Activated CD8-positive, alpha-beta memory T cell treated with anti-CD3 and anti-CD28 coated beads, Interleukin-2, amount 10 ng/mL, durations not matched to agents 7 days and 5 days (primary cell): Measurements from ENCODE around the gene TBX4. TPM values are rescaled to one million over a fixed set of nuclear protein-coding genes. Genes with fewer than 3 reads are reported as not detected.

Source experiments
- ATAC-seq: fragments of 150-1000 bp; cut with Tn5 transposase; one replicate; pipeline ENCODE4 v1.10.0; 2021; ENCODE audit warnings: moderate library complexity
- CTCF ChIA-PET: fragments of 350-600 bp; sonication (Branson Sonifier 250); formaldehyde crosslinking; loops from one replicate; lab custom pipeline; 2021; ENCODE audit warnings: antibody characterized with exemption; lab: Charles Lee
- DNase-seq: peaks from one replicate; pipeline ENCODE4 v3.0.0-alpha.2; 2020
- H3K27ac Mint-ChIP-seq: one replicate; pipeline ENCODE4 v1.8.0; 2021; ENCODE audit warnings: mild to moderate bottlenecking, mixed read lengths
- H3K27me3 Mint-ChIP-seq: one replicate; pipeline ENCODE4 v1.8.0; 2021; ENCODE audit warnings: mixed read lengths
- H3K36me3 Mint-ChIP-seq: one replicate; pipeline ENCODE4 v1.8.0; 2021; ENCODE audit warnings: mild to moderate bottlenecking, mixed read lengths
- H3K4me1 Mint-ChIP-seq: one replicate; pipeline ENCODE4 v1.8.0; 2021; ENCODE audit warnings: mixed read lengths
- H3K4me3 Mint-ChIP-seq: one replicate; pipeline ENCODE4 v1.8.0; 2021; ENCODE audit warnings: mild to moderate bottlenecking, moderate library complexity, mixed read lengths
- H3K9me3 Mint-ChIP-seq: one replicate; pipeline ENCODE4 v1.8.0; 2022; ENCODE audit warnings: low read depth, mixed read lengths
- total RNA-seq, 2 experiments: library from RNA; stranded (reverse); gene quantifications; one replicate each; pipeline ENCODE4 v1.2.3, GENCODE V29; 2021

The TBX4 gene
- total RNA-seq, 2 experiments from 2014 or later = not detected

DNA sequence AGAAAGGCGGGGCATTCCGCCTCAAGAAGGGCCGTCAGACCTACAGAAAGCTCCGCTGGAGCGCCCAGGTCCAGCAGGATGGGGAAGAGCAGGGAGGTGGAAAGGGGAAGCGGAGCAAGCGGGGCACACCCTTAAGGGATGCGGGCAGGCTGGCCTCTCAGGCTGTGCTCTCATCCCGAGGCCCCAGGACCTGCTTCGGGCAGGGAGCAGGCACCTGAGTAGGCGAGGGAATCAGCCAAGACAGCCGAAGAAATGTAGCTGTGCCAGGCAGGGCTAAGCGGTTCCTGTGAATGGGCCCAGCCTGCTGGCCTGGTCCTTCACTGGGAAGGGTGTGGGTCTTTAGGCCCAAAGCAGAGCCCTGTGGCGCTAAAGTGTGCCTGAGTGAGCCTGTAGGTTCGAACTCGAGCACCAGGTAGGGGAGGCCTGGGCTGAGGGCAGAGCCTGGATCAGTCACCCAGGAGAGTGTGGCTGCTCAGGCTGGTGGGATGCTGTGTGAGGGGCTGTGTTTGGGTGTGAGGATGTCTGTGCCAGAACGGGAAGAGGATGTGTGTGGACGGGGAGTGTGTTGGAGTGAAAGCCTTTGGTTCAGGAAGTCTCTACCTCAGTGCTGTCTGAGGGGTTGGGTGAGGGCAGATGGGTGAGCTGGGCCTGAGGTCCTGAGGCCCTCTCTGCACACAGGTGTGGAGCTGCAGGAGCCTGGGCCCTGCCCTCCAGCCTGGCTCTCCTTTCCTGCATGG is 3.3 kb downstream of the TBX4 start:
- CTCF ChIA-PET = no interaction called here
- H3K9me3 Mint-ChIP-seq = no peaks in the 10 kb centered on the region
- H3K4me1 Mint-ChIP-seq = peaks cover 13% of the 10 kb centered on the region
- peaks cover 85% of the 10 kb centered on the region for H3K27me3 Mint-ChIP-seq
- H3K36me3 Mint-ChIP-seq = peaks cover 3% of the 10 kb centered on the region
- H3K27ac Mint-ChIP-seq = no peak overlapping the region
- no peak for ATAC-seq
- peak; percentile 25 for DNase-seq
- no peak overlapping the region for H3K4me3 Mint-ChIP-seq

GRCh38 chr17:61456061-61456681 is 3.9 kb downstream of the TBX4 start:
- CTCF ChIA-PET = no interaction called here
- ATAC-seq = no peak
- Mint-ChIP-seq H3K9me3 (no peaks in the 10 kb centered on the region), H3K27me3 (peaks cover 85% of the 10 kb centered on the region), H3K36me3 (peaks cover 3% of the 10 kb centered on the region), H3K4me1 (peaks cover 15% of the 10 kb centered on the region), H3K27ac (no peak overlapping the region), H3K4me3 (no peak overlapping the region)
- DNase-seq = no peak

DNA sequence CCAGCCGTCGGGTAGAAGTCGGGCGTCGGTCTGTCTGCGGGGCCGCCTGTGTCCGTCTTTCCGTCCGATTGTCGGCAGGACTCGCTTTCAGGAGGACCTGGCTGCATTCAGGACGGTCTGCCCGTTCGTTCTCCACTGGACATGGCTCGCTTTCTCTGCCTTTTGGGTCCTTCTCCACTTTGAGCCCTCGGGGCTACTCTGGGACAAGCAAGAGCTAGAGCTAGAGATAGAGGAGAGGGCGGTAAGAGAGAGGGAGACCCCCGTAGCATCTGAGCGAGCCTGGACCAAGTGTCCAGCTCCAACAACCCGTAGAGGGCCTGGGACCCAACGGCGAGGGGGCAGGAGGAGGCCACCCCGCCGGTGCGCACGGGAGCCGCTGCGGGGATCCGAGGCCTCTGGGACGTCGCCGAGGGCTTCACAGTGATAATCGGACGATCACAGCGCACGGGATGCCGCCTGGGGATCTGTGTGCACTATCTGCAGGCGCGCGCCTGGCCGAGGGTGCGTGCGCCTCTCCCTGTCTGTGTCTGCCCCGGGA is 4.5 kb downstream of the TBX4 start:
- Mint-ChIP-seq H3K4me3 (no peak overlapping the region), H3K4me1 (peaks cover 17% of the 10 kb centered on the region), H3K9me3 (no peaks in the 10 kb centered on the region), H3K27me3 (peaks cover 88% of the 10 kb centered on the region), H3K27ac (no peak overlapping the region), H3K36me3 (peaks cover 3% of the 10 kb centered on the region)
- CTCF ChIA-PET = no interaction called here
- DNase-seq (peak; percentile 36), ATAC-seq (no peak)

DNA sequence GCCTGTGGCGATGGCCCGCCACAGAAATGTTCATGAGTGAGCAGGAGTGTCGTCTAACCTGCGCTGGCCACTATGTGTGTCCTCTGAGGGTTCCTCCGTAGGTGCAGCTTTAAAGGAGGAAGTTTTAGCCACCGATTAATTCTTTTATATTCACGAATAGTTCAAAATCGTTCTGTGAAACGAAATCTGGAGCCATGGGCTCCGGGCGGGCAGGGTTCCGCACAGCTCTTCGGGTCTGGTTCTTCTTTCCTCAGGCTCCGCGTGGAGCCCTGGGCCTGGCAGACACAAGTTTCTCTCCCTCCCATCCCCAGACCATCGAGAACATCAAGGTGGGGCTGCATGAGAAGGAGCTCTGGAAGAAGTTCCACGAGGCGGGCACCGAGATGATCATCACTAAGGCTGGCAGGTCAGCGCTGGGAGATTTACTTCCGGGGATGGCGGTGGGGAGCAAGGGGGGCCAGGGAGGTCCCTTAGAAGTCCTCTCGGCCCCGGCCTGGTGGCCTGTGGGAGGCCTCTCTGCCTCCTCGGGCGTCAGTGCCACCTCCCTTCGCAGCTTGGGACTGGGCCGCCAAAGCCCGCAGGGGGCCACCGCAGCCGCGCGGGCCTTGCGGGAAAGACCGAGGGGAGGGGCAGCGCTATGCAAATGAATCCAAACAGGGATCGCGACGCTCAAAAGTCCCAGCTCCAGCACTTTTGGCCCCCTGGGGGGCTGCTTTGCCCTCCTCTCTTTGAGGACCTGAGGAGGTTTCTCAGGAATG is 5.2 kb downstream of the TBX4 start:
- H3K4me3 Mint-ChIP-seq = no peak overlapping the region
- DNase-seq (peak; percentile 27), ATAC-seq (no peak)
- peaks cover 3% of the 10 kb centered on the region for H3K36me3 Mint-ChIP-seq
- peaks cover 93% of the 10 kb centered on the region for H3K27me3 Mint-ChIP-seq
- peaks cover 17% of the 10 kb centered on the region for H3K4me1 Mint-ChIP-seq
- CTCF ChIA-PET = no interaction called here
- no peaks in the 10 kb centered on the region for H3K9me3 Mint-ChIP-seq
- H3K27ac Mint-ChIP-seq = no peak overlapping the region

DNA sequence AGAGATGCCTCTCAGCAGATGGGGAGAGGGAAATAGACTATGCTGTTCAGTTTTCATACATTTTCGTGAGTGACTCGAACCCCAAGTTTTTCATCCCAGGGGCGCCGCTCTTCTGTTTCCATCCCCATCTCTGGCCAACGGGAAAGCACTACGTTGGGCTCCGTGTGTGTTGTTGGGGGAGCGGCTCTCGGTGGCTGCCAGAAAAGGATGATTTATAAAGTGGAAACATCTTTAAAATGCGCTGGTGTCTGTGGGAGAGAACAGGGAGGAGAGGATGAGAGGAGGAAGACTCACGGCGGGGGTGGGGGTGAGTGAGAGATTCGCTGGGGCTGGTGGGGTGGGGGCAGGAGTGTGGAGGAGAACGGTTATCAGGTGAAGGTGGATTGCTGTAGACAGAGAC is 5.8 kb downstream of the TBX4 start:
- H3K36me3 Mint-ChIP-seq = peaks cover 3% of the 10 kb centered on the region
- ATAC-seq = no peak
- H3K4me3 Mint-ChIP-seq = no peak overlapping the region
- CTCF ChIA-PET = no interaction called here
- no peak for DNase-seq
- no peak overlapping the region for H3K27ac Mint-ChIP-seq
- peaks cover 16% of the 10 kb centered on the region for H3K4me1 Mint-ChIP-seq
- no peaks in the 10 kb centered on the region for H3K9me3 Mint-ChIP-seq
- peaks cover 93% of the 10 kb centered on the region for H3K27me3 Mint-ChIP-seq

DNA sequence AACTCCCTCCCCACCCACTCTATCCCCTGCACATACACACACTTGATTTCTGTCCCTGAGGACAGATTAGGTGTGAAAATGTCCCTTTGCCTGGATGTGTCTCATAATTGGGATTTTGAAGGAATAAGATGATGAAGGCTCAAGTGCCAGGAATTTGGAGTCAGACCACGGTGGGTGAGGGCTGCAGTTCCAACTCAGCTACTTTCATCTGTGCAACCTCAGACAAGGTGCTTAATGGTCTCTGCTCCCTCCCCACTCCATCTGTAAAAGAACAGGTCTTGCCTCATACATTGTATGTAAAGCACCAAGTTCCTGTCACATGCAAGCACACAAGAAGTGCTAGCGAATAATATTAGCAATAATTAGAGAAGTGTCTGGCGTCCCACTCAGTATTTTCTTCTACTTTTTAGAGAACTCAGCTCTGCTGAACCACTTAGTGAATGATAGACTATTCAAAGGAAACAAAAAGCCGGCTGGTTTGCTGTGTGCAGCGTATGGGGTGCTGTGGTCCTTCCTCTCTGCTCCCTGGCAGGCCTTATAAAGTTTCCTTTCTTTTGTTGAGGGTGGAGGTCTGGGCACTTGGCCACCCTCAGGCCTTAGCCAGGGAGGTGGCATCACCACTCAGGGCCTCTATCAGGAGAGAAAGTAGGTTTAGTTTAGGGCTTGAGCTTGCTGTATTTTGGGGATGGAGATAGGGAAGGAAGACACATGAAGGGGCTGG is 6.4 kb downstream of the TBX4 start:
- Mint-ChIP-seq H3K9me3 (no peaks in the 10 kb centered on the region), H3K36me3 (peaks cover 3% of the 10 kb centered on the region), H3K27me3 (peaks cover 92% of the 10 kb centered on the region), H3K4me3 (no peak overlapping the region), H3K27ac (no peak overlapping the region), H3K4me1 (peaks cover 16% of the 10 kb centered on the region)
- CTCF ChIA-PET = no interaction called here
- DNase-seq (no peak), ATAC-seq (no peak)

DNA sequence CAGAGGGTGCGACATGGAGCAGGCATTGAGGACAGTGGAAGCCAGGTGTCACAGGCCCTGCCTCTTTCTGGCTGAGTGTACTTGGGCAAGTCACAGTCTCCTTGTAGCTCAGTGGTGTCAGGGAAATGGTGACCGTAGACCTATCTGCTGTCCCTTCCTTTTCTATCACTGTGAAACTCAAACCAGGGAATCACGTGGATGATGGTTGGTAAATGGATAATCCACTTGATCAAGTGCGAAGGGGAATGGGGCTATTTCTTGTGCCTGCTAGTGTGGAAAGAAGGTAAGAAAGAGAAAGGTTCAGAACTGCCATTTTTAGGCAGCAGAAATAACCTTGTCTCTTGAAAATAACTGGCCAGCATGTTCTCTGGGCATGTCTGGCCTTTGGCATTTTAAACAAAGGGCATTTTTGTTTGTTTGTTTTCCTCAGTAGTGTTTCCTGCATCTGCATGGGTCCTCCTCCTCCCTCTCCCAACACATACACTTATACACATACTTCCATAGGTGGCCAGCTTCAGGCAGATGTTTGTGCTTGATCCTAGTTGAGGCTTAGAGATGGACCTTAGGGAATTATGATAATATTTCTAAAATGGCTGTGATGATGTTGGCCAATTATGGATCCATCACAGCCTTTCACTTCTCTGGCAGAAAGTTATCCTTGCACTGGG is 7.1 kb downstream of the TBX4 start:
- Mint-ChIP-seq H3K9me3 (no peaks in the 10 kb centered on the region), H3K27ac (no peak overlapping the region), H3K4me3 (no peak overlapping the region), H3K36me3 (peaks cover 1% of the 10 kb centered on the region), H3K27me3 (peaks cover 85% of the 10 kb centered on the region), H3K4me1 (peaks cover 14% of the 10 kb centered on the region)
- CTCF ChIA-PET = no interaction called here
- no peak for DNase-seq
- ATAC-seq = no peak

- H3K9me3 Mint-ChIP-seq = no peaks in the 10 kb centered on the region
- peaks cover 1% of the 10 kb centered on the region for H3K36me3 Mint-ChIP-seq
- H3K4me3 Mint-ChIP-seq = no peak overlapping the region
- ATAC-seq (no peak), DNase-seq (no peak)
- CTCF ChIA-PET = interaction anchor here (1.6 kb wide), 1 partner anchor 51 kb away, joined by 5 read pairs; no protein-coding TSS in a partner anchor
- peaks cover 12% of the 10 kb centered on the region for H3K4me1 Mint-ChIP-seq
- peaks cover 83% of the 10 kb centered on the region for H3K27me3 Mint-ChIP-seq
- H3K27ac Mint-ChIP-seq = no peak overlapping the region
These were observed 7.9 kb downstream of the TBX4 start for GRCh38 chr17:61459939-61460718.

GRCh38 chr17:61460796-61461585 is 8.8 kb downstream of the TBX4 start:
- Mint-ChIP-seq H3K27ac (no peak overlapping the region), H3K4me3 (no peak overlapping the region), H3K9me3 (no peaks in the 10 kb centered on the region), H3K4me1 (peaks cover 12% of the 10 kb centered on the region), H3K36me3 (peaks cover 1% of the 10 kb centered on the region), H3K27me3 (peaks cover 78% of the 10 kb centered on the region)
- DNase-seq (no peak), ATAC-seq (no peak)
- CTCF ChIA-PET = interaction anchor here (0.9 to 1.6 kb wide), 2 partner anchors 11 to 52 kb away, joined by 3 to 5 read pairs; no protein-coding TSS in a partner anchor

DNA sequence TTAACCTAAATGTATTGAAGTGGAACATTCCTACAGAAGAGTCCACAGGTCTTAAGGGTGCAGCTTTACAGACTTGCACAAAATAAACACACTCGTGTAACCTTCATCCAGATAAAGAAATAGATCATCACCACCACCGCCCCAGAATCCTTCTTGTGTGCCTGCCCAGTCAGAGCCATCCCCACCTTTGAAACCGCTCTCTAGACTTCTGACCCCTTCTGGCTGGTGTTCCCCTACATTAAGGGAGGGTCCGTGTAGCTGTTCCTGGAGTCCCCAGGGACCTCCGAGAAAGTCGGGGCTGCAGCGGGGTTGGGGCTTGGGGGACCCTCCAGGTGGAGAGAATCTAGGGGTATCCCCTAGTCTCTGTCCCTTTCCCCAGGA is 9.4 kb downstream of the TBX4 start:
- Mint-ChIP-seq H3K4me3 (no peak overlapping the region), H3K4me1 (peaks cover 12% of the 10 kb centered on the region), H3K27ac (no peak overlapping the region), H3K36me3 (peaks cover 1% of the 10 kb centered on the region), H3K9me3 (no peaks in the 10 kb centered on the region), H3K27me3 (peaks cover 81% of the 10 kb centered on the region)
- no peak for ATAC-seq
- no peak for DNase-seq
- CTCF ChIA-PET = interaction anchor here (0.9 to 1.6 kb wide), 3 partner anchors 11 to 52 kb away, joined by 3 to 5 read pairs (median 3); no protein-coding TSS in a partner anchor

GRCh38 chr17:61461967-61462718 is 9.9 kb downstream of the TBX4 start:
- H3K27me3 Mint-ChIP-seq = peaks cover 75% of the 10 kb centered on the region
- H3K36me3 Mint-ChIP-seq = peaks cover 1% of the 10 kb centered on the region
- H3K27ac Mint-ChIP-seq = no peak overlapping the region
- H3K4me3 Mint-ChIP-seq = no peak overlapping the region
- CTCF ChIA-PET = interaction anchor here (0.9 to 1.6 kb wide), 3 partner anchors 12 to 53 kb away, joined by 3 to 5 read pairs (median 3); no protein-coding TSS in a partner anchor
- H3K4me1 Mint-ChIP-seq = peaks cover 10% of the 10 kb centered on the region
- ATAC-seq (no peak), DNase-seq (no peak)
- no peaks in the 10 kb centered on the region for H3K9me3 Mint-ChIP-seq
